ENCODE results near the gene ZBED2.

DNA sequence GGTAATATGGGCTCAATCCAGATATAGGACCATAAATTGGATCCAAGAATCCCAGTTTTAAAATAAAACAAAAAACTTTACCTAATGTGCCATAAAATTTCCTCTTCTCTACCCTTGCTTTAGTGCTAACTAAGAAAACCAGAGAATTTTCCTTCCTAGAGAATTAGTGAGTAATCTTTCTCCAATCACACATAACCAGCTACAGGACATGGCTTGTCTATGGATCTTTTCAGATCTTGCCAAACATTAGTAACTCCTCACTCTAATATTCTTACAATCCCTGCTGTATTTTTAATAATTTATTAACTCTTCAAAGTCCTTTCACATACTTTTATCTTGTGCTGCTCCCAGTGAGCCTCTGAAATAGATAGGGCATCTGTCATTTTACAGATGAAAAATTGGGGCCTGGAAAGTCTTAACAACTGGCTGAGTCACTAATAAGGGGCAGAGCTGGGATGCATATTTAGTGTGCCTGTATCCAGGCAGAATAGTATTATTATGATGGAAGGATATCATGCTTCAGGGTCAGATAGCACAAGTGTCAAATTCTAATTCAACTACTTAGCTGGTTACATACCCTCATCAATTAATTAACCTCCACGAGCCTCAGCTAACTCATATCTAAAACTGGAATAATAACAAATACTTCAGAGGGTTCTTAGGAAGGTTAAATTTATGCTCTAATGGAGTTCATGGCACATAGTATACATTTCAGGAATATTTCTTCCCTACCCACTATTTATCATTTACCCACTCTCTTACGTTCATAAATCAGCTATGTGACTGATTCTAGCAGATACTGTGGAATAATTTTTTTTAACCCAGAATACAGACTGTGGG lies 5.6 kb downstream of the ZBED2 start:
- TF ChIP-seq, protein P1, sequence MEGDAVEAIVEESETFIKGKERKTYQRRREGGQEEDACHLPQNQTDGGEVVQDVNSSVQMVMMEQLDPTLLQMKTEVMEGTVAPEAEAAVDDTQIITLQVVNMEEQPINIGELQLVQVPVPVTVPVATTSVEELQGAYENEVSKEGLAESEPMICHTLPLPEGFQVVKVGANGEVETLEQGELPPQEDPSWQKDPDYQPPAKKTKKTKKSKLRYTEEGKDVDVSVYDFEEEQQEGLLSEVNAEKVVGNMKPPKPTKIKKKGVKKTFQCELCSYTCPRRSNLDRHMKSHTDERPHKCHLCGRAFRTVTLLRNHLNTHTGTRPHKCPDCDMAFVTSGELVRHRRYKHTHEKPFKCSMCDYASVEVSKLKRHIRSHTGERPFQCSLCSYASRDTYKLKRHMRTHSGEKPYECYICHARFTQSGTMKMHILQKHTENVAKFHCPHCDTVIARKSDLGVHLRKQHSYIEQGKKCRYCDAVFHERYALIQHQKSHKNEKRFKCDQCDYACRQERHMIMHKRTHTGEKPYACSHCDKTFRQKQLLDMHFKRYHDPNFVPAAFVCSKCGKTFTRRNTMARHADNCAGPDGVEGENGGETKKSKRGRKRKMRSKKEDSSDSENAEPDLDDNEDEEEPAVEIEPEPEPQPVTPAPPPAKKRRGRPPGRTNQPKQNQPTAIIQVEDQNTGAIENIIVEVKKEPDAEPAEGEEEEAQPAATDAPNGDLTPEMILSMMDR (IDR thresholded peaks at IDR 0.05), result no peak
- TF ChIP-seq EP300 (IDR thresholded peaks at IDR 0.05), result no peak
- no peak for TF ChIP-seq POLR2AphosphoS5 (IDR thresholded peaks at IDR 0.05)
- no peak for TF ChIP-seq POLR2A (IDR thresholded peaks at IDR 0.05)

All from stomach (tissue), 4 donors.